NT2/D1 (cell line): ENCODE measurements around the gene CRYGN.

Source experiments
- DNase-seq: peaks from one replicate; pipeline ENCODE4 v3.0.0-alpha.2; 2011; ENCODE audit warnings: low read depth, low spot score
- H3K27me3 ChIP-seq: 2 replicates; pipeline ENCODE4 v1.6.0; 2011; ENCODE audit warnings: mild to moderate bottlenecking; ENCODE audit not compliant: insufficient read length, insufficient read depth
- H3K36me3 ChIP-seq: 2 replicates; pipeline ENCODE4 v1.6.1; 2011; ENCODE audit warnings: mild to moderate bottlenecking, low read length, mixed read lengths; ENCODE audit not compliant: insufficient read depth, insufficient read length
- H3K4me1 ChIP-seq: 2 replicates; pipeline ENCODE4 v1.5.1; 2011; ENCODE audit not compliant: insufficient read depth, insufficient read length
- H3K4me3 ChIP-seq: 2 replicates; pipeline ENCODE4 v1.5.1; 2011; ENCODE audit warnings: low read depth; ENCODE audit not compliant: insufficient read length
- H3K9ac ChIP-seq: 2 replicates; pipeline ENCODE4 v1.6.0; 2011; ENCODE audit warnings: low read depth; ENCODE audit not compliant: insufficient read length
- H3K9me3 ChIP-seq: 2 replicates; pipeline ENCODE4 v1.5.1; 2011; ENCODE audit warnings: mild to moderate bottlenecking, low read length; ENCODE audit not compliant: insufficient read depth
- SUZ12 ChIP-seq: IDR thresholded peaks from 2 replicates; pipeline ENCODE4 v1.6.1; 2011; ENCODE audit not compliant: insufficient read length, insufficient read depth; ENCODE audit errors: extremely low read depth
- YY1 ChIP-seq: IDR thresholded peaks from 2 replicates; pipeline ENCODE4 v1.6.1; 2011; ENCODE audit not compliant: insufficient read length, insufficient read depth
- ZNF274 ChIP-seq: IDR thresholded peaks from 2 replicates; pipeline ENCODE4 v1.6.1; 2011; ENCODE audit warnings: mild to moderate bottlenecking, low read depth, low read length

CRYGN gene

DNA sequence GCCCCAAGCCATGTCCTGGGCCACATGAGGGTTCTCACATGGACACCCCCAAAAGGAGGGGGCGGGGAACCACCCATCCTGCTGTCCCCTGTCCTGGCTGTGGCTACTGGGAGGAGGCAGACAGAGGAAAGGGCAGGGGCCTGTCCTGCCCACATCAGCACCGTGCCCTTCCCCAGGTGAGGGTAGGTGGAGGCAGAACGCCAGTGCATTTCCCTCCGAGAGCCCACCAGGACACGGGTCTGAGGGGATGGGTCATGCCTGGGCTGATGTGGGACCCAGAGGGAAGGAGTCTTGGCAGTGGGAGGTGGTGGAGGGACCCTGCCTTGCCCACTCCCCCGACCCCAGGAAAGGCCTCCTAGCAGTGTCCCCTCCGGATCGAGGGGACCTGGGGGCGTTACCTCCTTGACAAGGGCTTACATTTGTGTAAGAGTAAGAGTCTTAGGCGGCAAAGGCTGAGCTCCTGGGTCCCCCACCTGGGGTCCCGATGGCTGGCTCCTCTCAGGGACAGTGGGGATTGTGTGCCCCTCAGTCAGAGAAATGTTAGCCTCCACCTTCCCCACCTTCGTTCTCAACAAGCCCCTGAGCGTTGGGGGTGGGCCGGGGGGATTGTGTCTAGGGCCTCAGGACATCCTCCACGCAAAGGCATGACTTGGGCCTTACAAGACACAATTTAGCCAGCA, 6.1 kb downstream of the CRYGN start:
- DNase-seq, result no peak
- Histone ChIP-seq H3K9ac (no peak overlapping the region), H3K27me3 (peaks cover 6% of the 10 kb centered on the region), H3K4me1 (peaks cover 10% of the 10 kb centered on the region), H3K4me3 (no peak overlapping the region), H3K9me3 (0 out of 2 replicates have a peak, but pooled peaks cover 4% of the 10 kb centered on the region), H3K36me3 (no peaks in the 10 kb centered on the region)
- TF ChIP-seq ZNF274 (no peak), SUZ12 (no peak), YY1 (no peak)

DNA sequence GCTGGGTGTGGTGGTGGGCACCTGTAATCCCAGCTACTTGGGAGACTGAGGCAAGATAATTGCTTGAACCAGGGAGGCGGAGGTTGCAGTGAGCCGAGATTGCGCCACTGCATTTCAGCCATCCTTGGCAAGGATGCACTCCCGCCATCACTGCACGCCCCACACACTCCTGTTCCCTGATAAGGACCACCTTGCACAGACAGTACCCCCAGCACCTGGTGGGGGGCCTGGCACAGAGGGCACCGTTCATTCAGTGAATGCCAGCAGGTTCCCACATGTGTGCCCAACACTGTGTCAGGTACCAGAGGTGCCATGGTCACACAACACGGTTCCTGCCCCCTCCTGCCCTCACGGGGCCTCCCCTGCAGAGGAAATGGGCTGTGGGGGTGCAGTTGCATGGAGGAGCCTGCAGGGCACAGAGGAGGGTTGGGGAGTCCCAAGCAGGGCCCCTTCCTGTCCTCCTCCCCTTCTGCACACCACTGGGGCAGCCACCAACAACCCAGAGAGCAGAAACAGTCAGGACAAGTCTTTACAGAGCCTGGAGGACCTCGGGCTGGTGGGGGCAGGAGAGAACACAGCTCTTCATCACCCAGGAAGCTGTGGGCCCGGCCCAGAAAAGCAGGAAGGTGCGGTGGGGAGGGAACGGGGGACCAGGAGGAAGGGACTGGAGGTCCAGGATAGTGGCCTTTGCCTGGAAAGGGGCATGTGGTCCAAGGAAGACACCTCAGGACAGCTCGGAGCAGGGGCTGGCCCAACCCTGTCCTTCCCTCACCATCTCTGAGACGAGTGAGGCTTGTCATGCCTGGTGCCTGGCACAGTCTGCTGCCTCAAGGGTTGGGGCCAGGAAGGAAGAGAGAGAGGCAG, 7.1 kb downstream of the CRYGN start:
- Histone ChIP-seq H3K36me3 (no peaks in the 10 kb centered on the region), H3K27me3 (peaks cover 3% of the 10 kb centered on the region), H3K9me3 (no peaks in the 10 kb centered on the region), H3K9ac (no peak overlapping the region), H3K4me1 (peaks cover 11% of the 10 kb centered on the region), H3K4me3 (no peak overlapping the region)
- no peak for DNase-seq
- no peak for TF ChIP-seq ZNF274
- no peak for TF ChIP-seq YY1
- no peak for TF ChIP-seq SUZ12

DNA sequence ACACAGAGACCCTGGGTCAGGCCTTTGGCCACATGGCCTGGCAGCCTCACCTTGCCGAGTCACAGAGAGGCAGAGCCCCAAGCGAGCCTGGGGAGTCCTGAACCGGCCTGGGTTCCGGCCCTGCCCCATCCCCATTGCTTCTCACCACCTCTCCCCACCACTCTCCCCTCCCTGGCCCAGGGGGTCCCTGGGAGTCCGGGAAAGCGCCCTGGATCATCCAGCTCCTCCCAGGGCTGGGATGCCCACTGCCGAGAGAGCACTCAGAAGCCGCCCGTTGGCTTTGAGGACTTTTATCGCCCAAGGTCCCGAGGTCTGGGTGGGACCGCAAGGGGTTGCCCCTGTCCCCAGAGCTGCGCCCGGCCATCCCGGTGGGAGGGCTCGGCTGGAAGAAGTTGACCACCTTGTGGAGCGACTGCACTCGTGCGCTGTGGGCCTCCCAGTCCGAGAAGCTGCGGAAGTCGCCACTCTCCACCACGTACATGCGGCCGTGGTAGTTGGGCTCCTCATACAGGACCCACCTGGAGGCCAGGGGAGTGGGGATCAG, 8.1 kb downstream of the CRYGN start:
- Histone ChIP-seq H3K9ac (no peak overlapping the region), H3K4me3 (no peak overlapping the region), H3K36me3 (no peaks in the 10 kb centered on the region), H3K27me3 (peaks cover 3% of the 10 kb centered on the region), H3K9me3 (no peaks in the 10 kb centered on the region), H3K4me1 (peaks cover 22% of the 10 kb centered on the region)
- DNase-seq, result no peak
- TF ChIP-seq ZNF274 (no peak), SUZ12 (no peak), YY1 (no peak)

DNA sequence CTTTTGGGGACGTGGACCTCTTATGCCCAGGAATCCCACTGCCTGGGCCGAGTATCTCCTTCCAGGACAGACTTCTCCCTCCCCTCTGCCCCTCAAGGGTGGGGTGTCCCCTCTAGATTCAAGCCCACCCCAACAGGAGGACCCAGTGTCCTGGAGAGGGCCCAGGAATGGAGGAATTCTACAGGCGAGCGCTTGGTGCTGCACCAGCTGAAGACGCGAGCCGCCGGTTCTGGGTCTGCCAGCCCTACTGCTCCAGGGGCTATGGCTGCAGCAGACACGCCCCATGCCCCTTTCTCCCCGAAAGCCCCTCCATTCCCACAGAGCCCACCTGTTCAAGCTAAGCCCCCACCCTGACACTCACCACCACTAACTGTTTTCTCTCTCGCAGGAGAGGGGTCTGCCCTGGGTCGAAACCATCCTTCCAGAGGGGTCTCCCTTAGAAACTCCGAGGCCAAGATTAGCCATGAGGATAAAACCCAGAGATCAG, 8.6 kb downstream of the CRYGN start:
- Histone ChIP-seq H3K36me3 (no peaks in the 10 kb centered on the region), H3K9me3 (no peaks in the 10 kb centered on the region), H3K27me3 (peaks cover 3% of the 10 kb centered on the region), H3K4me3 (no peak overlapping the region), H3K4me1 (peaks cover 25% of the 10 kb centered on the region), H3K9ac (no peak overlapping the region)
- no peak for DNase-seq
- TF ChIP-seq ZNF274, result no peak
- no peak for TF ChIP-seq YY1
- no peak for TF ChIP-seq SUZ12

DNA sequence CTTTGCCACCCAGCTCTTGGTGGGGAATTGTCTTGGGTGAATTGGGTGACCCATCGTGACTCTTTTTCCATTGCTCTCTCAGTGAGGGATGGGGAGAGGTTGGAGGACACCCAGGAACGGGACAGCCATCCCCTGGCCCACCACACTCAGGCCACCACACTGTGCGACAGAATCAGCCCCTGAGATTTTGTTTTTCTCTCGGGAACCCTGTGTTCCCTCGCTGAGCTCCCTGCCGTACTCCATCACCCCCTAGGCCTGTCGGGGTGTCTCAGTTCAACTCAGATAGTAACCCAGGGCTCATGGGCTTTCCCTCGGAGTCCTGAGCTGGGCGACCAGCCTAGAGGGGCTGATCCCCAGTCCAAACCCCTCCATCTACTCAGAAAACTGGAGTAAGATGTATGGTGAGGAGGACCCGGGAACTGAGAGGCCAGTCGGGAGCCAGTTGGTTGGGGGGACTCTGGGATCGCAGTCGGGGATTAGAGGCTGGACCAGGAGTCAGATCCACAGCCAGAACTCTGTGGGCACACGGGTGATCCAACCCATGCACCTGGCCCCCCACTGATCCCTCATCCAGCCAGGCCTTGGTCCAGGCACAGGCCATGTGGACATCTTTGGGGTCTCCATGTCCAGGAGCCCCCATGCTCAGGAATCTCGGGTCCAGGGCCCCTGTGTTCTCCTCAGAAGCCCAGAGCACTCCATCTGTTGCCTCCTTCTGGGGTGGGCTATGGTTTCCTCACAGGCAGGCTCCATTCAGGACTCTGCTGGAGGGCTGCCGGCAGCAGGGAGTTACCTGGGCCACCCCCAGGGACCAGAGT, 9.3 kb downstream of the CRYGN start:
- DNase-seq, result no peak
- Histone ChIP-seq H3K4me1 (peaks cover 25% of the 10 kb centered on the region), H3K4me3 (no peak overlapping the region), H3K27me3 (peaks cover 3% of the 10 kb centered on the region), H3K9me3 (no peaks in the 10 kb centered on the region), H3K36me3 (no peaks in the 10 kb centered on the region), H3K9ac (no peak overlapping the region)
- TF ChIP-seq YY1 (no peak), ZNF274 (no peak)

DNA sequence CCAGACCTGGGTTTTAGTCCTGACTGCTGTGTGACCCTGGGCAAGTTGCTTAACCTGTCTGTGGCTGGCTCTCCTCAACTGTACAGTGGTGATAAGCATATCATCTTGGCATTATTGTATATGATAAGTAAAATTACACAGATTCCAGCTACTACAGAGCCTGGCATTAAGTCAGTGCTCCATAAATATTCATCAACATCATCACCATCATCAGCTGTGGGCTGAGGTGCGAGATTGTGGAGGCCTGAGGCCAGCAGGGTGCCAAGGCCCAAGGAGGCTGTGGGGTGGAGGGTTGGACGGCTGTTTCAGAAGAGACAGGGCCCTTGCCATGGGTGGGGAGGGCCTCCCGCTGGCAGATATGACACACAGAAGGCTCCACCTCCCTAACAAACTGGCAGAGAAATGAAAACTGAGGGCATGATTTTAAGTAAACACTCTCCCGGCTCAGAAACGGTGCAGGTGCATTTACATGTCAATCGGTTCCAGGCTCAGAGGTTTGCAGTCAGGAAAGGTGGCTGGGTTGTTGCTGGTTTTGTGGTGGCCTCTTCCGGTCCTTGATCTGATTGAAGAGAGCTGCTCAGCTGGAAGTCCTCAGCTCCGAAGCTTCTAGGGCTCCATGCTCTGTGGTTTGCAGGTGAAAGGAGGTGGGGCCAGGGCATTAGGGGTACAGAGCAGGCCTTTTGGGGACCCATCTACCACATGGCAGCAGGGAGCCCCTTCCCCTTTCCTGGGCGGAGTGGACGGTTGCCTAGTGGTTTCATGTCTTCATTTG, 10.2 kb downstream of the CRYGN start:
- H3K27me3 ChIP-seq, result no peaks in the 10 kb centered on the region
- TF ChIP-seq YY1 (no peak), SUZ12 (no peak), ZNF274 (no peak)
- DNase-seq, result no peak
- no peak overlapping the region for H3K9ac ChIP-seq
- H3K4me3 ChIP-seq, result no peak overlapping the region
- no peaks in the 10 kb centered on the region for H3K36me3 ChIP-seq
- no peaks in the 10 kb centered on the region for H3K9me3 ChIP-seq
- H3K4me1 ChIP-seq, result peaks cover 25% of the 10 kb centered on the region
